Neural progenitor cell (in vitro differentiated cells): ENCODE data around the gene STEAP1.

Source experiments
- EZH2 ChIP-seq: fragments of 200-600 bp; sonication (generic); IDR thresholded peaks from 2 replicates; pipeline ENCODE4 v1.6.1; 2017; ENCODE audit warnings: antibody characterized with exemption, mild to moderate bottlenecking, moderate library complexity
- EZH2phosphoT487 ChIP-seq: fragments of 200-600 bp; sonication (generic); IDR thresholded peaks from 2 replicates; pipeline ENCODE4 v1.6.1; 2017; ENCODE audit warnings: antibody characterized with exemption
- TF ChIP-seq, protein P1 (sequence below): fragments of 200-600 bp; sonication (generic); IDR thresholded peaks from 2 replicates; pipeline ENCODE4 v1.5.1; 2017; ENCODE audit warnings: antibody characterized with exemption, mild to moderate bottlenecking

DNA sequence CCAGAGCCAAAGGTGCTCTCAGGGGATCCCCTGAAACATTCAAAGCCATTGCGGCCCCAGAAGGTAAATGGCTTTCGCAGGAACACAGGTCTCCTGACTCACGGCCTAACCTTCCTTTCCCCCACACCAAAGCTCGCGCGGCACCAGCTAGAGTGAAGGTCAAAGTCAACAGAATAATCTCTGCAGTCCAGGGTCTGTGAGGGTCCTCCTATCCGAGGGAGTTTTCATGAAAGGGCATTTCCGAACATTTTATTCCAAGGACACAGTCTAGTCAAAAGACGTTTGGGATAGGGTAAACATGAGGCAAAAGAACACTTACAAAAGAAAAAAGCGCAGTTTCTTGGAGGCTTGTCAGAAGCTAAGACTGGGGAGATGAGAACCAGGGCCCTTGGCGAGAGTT, 56.7 kb downstream of the STEAP1 start:
- TF ChIP-seq, protein P1, sequence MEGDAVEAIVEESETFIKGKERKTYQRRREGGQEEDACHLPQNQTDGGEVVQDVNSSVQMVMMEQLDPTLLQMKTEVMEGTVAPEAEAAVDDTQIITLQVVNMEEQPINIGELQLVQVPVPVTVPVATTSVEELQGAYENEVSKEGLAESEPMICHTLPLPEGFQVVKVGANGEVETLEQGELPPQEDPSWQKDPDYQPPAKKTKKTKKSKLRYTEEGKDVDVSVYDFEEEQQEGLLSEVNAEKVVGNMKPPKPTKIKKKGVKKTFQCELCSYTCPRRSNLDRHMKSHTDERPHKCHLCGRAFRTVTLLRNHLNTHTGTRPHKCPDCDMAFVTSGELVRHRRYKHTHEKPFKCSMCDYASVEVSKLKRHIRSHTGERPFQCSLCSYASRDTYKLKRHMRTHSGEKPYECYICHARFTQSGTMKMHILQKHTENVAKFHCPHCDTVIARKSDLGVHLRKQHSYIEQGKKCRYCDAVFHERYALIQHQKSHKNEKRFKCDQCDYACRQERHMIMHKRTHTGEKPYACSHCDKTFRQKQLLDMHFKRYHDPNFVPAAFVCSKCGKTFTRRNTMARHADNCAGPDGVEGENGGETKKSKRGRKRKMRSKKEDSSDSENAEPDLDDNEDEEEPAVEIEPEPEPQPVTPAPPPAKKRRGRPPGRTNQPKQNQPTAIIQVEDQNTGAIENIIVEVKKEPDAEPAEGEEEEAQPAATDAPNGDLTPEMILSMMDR: no peak
- no peak for TF ChIP-seq EZH2
- TF ChIP-seq EZH2phosphoT487: no peak
